ENCODE results near the gene CEPT1. TPM values are rescaled to one million over a fixed set of nuclear protein-coding genes. Genes with fewer than 3 reads are reported as not detected.
A peak's percentile ranks its signal among the peaks of the same experiment; 100 is the strongest.

The CEPT1 gene
- total RNA-seq, 1 donor from 2014 or later, result 23.7 TPM

- Histone ChIP-seq H3K4me3 (ENCODE audit: low read depth, low read length) (peak overlapping the region; percentile 54), H3K36me3 (ENCODE audit: control insufficient read depth, insufficient read depth, low read length) (no peaks in the 10 kb centered on the region), H3K27me3 (ENCODE audit: control insufficient read depth, insufficient read depth, low read length) (peaks cover 8% of the 10 kb centered on the region)
- TF ChIP-seq, protein P1, sequence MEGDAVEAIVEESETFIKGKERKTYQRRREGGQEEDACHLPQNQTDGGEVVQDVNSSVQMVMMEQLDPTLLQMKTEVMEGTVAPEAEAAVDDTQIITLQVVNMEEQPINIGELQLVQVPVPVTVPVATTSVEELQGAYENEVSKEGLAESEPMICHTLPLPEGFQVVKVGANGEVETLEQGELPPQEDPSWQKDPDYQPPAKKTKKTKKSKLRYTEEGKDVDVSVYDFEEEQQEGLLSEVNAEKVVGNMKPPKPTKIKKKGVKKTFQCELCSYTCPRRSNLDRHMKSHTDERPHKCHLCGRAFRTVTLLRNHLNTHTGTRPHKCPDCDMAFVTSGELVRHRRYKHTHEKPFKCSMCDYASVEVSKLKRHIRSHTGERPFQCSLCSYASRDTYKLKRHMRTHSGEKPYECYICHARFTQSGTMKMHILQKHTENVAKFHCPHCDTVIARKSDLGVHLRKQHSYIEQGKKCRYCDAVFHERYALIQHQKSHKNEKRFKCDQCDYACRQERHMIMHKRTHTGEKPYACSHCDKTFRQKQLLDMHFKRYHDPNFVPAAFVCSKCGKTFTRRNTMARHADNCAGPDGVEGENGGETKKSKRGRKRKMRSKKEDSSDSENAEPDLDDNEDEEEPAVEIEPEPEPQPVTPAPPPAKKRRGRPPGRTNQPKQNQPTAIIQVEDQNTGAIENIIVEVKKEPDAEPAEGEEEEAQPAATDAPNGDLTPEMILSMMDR (IDR thresholded peaks at IDR 0.05; ENCODE audit: insufficient read depth, low read length, poor library complexity, severe bottlenecking), result no peak
- no peak for DNase-seq (ENCODE audit: low read depth)
Observed at GRCh38 chr1:111204201-111204982, 64.4 kb downstream of the CEPT1 start.

- Histone ChIP-seq H3K4me3 (ENCODE audit: low read depth, low read length) (no peak overlapping the region), H3K27me3 (ENCODE audit: control insufficient read depth, insufficient read depth, low read length) (peaks cover 8% of the 10 kb centered on the region), H3K36me3 (ENCODE audit: control insufficient read depth, insufficient read depth, low read length) (no peaks in the 10 kb centered on the region)
- TF ChIP-seq, protein P1 (IDR thresholded peaks at IDR 0.05; ENCODE audit: insufficient read depth, low read length, poor library complexity, severe bottlenecking), result no peak
- DNase-seq (ENCODE audit: low read depth), result no peak
Observed at GRCh38 chr1:111204983-111205713, 65.1 kb downstream of the CEPT1 start.

- TF ChIP-seq, protein P1 (IDR thresholded peaks at IDR 0.05; ENCODE audit: insufficient read depth, low read length, poor library complexity, severe bottlenecking), result no peak
- no peak for DNase-seq (ENCODE audit: low read depth)
- H3K4me3 ChIP-seq (ENCODE audit: low read depth, low read length), result no peak overlapping the region
- peaks cover 8% of the 10 kb centered on the region for H3K27me3 ChIP-seq (ENCODE audit: control insufficient read depth, insufficient read depth, low read length)
- H3K36me3 ChIP-seq (ENCODE audit: control insufficient read depth, insufficient read depth, low read length), result no peaks in the 10 kb centered on the region
Observed at GRCh38 chr1:111205714-111206050, 65.7 kb downstream of the CEPT1 start.

DNA sequence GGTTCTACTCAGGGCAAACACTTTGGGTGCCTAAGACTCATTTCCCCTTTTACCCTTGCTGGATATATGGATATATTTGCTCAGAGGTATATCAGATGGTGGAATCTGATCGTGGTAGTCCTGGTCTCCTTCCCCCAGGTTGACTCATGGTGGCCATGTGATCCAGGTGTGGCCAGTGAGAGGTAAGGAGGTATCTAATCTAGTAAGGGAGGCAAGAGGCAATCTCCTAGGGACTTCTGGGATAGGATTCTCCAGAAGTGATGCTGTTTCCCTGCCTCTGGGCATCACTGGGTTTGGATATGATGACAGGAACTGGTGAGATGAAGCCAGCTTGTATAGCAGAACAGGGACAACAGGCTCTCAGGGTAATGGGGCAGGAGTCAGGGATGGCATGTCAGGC is 68.9 kb downstream of the CEPT1 start:
- Histone ChIP-seq H3K4me3 (ENCODE audit: low read depth, low read length) (no peak overlapping the region), H3K27me3 (ENCODE audit: control insufficient read depth, insufficient read depth, low read length) (peaks cover 8% of the 10 kb centered on the region), H3K36me3 (ENCODE audit: control insufficient read depth, insufficient read depth, low read length) (no peaks in the 10 kb centered on the region)
- TF ChIP-seq, protein P1 (IDR thresholded peaks at IDR 0.05; ENCODE audit: insufficient read depth, low read length, poor library complexity, severe bottlenecking), result no peak
- no peak for DNase-seq (ENCODE audit: low read depth)

DNA sequence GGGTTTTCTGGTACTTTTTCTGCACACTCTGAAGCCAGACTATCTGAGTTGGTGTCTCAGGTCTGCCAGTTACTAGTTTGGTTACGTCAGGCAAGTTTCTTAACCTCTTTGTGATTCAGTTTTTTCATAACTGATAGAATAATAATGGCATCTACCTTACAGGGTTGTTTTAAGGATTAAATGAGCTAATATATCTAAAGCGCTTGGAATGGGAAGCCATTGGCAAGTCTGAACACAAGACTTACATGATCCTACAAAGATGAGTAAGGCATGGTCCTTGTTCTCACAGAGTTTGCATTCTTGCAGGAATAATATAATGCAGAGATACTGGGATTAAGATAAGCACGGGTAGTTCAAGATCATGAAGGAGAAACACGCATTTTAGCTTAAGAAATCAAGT is 69.6 kb downstream of the CEPT1 start:
- TF ChIP-seq, protein P1 (IDR thresholded peaks at IDR 0.05; ENCODE audit: insufficient read depth, low read length, poor library complexity, severe bottlenecking), result no peak
- Histone ChIP-seq H3K4me3 (ENCODE audit: low read depth, low read length) (no peak overlapping the region), H3K27me3 (ENCODE audit: control insufficient read depth, insufficient read depth, low read length) (peaks cover 4% of the 10 kb centered on the region), H3K36me3 (ENCODE audit: control insufficient read depth, insufficient read depth, low read length) (no peaks in the 10 kb centered on the region)
- no peak for DNase-seq (ENCODE audit: low read depth)
